GM12878 (cell line): ENCODE measurements around the gene MCEE. TPM values are rescaled to one million over a fixed set of nuclear protein-coding genes. Genes with fewer than 3 reads are reported as not detected.

Source experiments
- ATF3 ChIP-seq: IDR thresholded peaks from 2 replicates; pipeline ENCODE4 v1.6.1; 2011; ENCODE audit warnings: low read depth, mild to moderate bottlenecking, low read length, moderate library complexity, borderline replicate concordance; ENCODE audit errors: extremely low read depth
- ATF7 ChIP-seq: fragments of 450-650 bp; IDR thresholded peaks from 2 replicates; pipeline ENCODE4 v1.6.1; 2016; ENCODE audit warnings: low read depth, mild to moderate bottlenecking
- CBFB ChIP-seq: IDR thresholded peaks from 2 replicates; pipeline ENCODE4 v1.6.1; 2016; ENCODE audit warnings: antibody characterized with exemption, low read depth
- CEBPZ ChIP-seq: fragments of 150-350 bp; IDR thresholded peaks from 2 replicates; pipeline ENCODE4 v1.6.1; 2016; ENCODE audit warnings: low read depth, low read length
- CTCF ChIP-seq, 3 experiments: IDR thresholded peaks in 2 of 3; conservative IDR thresholded peaks in 1 of 3; 2 replicates each; pipeline ENCODE4 v1.5.1; 2011; ENCODE audit warnings: low read depth in 3 of 3, low read length in 3 of 3, mild to moderate bottlenecking in 3 of 3, control low read depth in 2 of 3, moderate library complexity in 2 of 3, inconsistent platforms in 1 of 3, mixed read lengths in 1 of 3; ENCODE audit not compliant: control insufficient read depth in 2 of 3, insufficient read depth in 1 of 3; ENCODE audit errors: extremely low read depth in 1 of 3
- ETV6 ChIP-seq, 2 experiments: fragments of 450-650 bp in 1 of 2; IDR thresholded peaks in 1 of 2; conservative IDR thresholded peaks in 1 of 2; 2 replicates each; pipeline ENCODE4 v1.6.1; 2014; ENCODE audit warnings: antibody characterized with exemption in 1 of 2, borderline replicate concordance in 1 of 2, low read depth in 1 of 2, mild to moderate bottlenecking in 1 of 2, moderate library complexity in 1 of 2
- FOXM1 ChIP-seq: IDR thresholded peaks from 2 replicates; pipeline ENCODE4 v1.6.1; 2012; ENCODE audit warnings: low read depth, mild to moderate bottlenecking, inconsistent platforms, low read length, moderate library complexity
- HDGF ChIP-seq: fragments of 450-650 bp; IDR thresholded peaks from 2 replicates; pipeline ENCODE4 v1.6.1; 2016; ENCODE audit warnings: antibody characterized with exemption
- IRF5 ChIP-seq: fragments of 450-650 bp; IDR thresholded peaks from 2 replicates; pipeline ENCODE4 v1.6.1; 2017; ENCODE audit warnings: borderline replicate concordance
- KDM1A ChIP-seq: fragments of 200-600 bp; sonication (generic); IDR thresholded peaks from 2 replicates; pipeline ENCODE4 v1.6.1; 2016; ENCODE audit warnings: borderline replicate concordance
- MTA3 ChIP-seq: IDR thresholded peaks from 2 replicates; pipeline ENCODE4 v1.6.1; 2012; ENCODE audit warnings: low read length, inconsistent platforms, borderline replicate concordance
- NFIC ChIP-seq: IDR thresholded peaks from 2 replicates; pipeline ENCODE4 v1.6.1; 2012; ENCODE audit warnings: low read depth, mild to moderate bottlenecking, inconsistent platforms, low read length, moderate library complexity
- NFYA ChIP-seq: IDR thresholded peaks from 2 replicates; pipeline ENCODE4 v1.6.1; 2011; ENCODE audit warnings: low read depth, mild to moderate bottlenecking, low read length, improper control_type of control experiment, borderline replicate concordance
- POU2F2 ChIP-seq: IDR thresholded peaks from 3 replicates; pipeline ENCODE4 v1.6.1; 2011; ENCODE audit warnings: low read depth, mild to moderate bottlenecking, low read length, borderline replicate concordance
- RB1 ChIP-seq: fragments of 450-650 bp; formaldehyde crosslinking; IDR thresholded peaks from 2 replicates; pipeline ENCODE4 v1.6.1; 2017; ENCODE audit warnings: mild to moderate bottlenecking, borderline replicate concordance
- RELB ChIP-seq: fragments of 450-650 bp; IDR thresholded peaks from 2 replicates; pipeline ENCODE4 v1.6.1; 2017; ENCODE audit warnings: low read depth, mild to moderate bottlenecking, moderate library complexity
- RFX5 ChIP-seq: IDR thresholded peaks from 2 replicates; pipeline ENCODE4 v1.6.1; 2011; ENCODE audit warnings: low read depth, low read length, improper control_type of control experiment
- TCF7 ChIP-seq: IDR thresholded peaks from 2 replicates; pipeline ENCODE4 v1.6.1; 2014; ENCODE audit warnings: antibody characterized with exemption, borderline replicate concordance
- YY1 ChIP-seq: IDR thresholded peaks from 2 replicates; pipeline ENCODE4 v1.6.1; 2011; ENCODE audit warnings: low read depth, mild to moderate bottlenecking, low read length
- polyA plus RNA-seq, 11 experiments: library from polyadenylated mRNA; depleted of rRNA in 4 of 11; unstranded in 6 of 11; stranded (reverse) in 5 of 11; fragments of >200 nt; fragmentation: Nextera tagmentation in 4 of 11; fragmentation: Illumina TruSeq in 1 of 11; extraction: Ambion mirVana in 4 of 11; extraction: Trizol in 1 of 11; gene quantifications; 1 replicate in 1 of 11; 2 replicates in 10 of 11; pipeline versions ENCODE4 v1.2.1 to v1.2.3, GENCODE V29; 2011 to 2016; ENCODE audit warnings: inconsistent platforms in 2 of 11, missing spikeins in 2 of 11, low read depth in 1 of 11
- total RNA-seq, 4 experiments: library from RNA; depleted of rRNA in 3 of 4; stranded (reverse); fragments of >200 nt in 3 of 4; fragmentation: Illumina TruSeq in 1 of 4; extraction: Trizol in 1 of 4; gene quantifications; 2 replicates each; pipeline versions ENCODE4 v1.2.1 to v1.2.3, GENCODE V29; 2013 to 2021

Gene MCEE
- total and polyA plus RNA-seq, 10 of the 15 experiments (the other 5 are each of a cell fraction or from before 2014, with no cell fraction given): 17.3 to 63.4 (median 20.9) TPM

GRCh38 chr2:71082402-71083252 is 47.4 kb downstream of the MCEE start (continued):
- TF ChIP-seq CTCF (IDR thresholded peaks at IDR 0.05 in 2 of 3, conservative IDR thresholded peaks at IDR 0.05 in 1 of 3; ENCODE audit: control insufficient read depth in 2 of 3, extremely low read depth in 1 of 3, insufficient read depth in 1 of 3, low read depth in 3 of 3, low read length in 3 of 3) (no peak), MTA3 (no peak; the same call in none of the 2 replicates), NFIC (peak; percentile 79), HDGF (no peak), YY1 (no peak), POU2F2 (peak; percentile 52; the same call in 1 of the 3 replicates), CEBPZ (no peak), IRF5 (0 out of 2 replicates have a peak, but pooled peaks have one; percentile 45), RFX5 (no peak), KDM1A (no peak), NFYA (no peak), ETV6 (conservative IDR thresholded peaks at IDR 0.05 in 1 of 2, IDR thresholded peaks at IDR 0.05 in 1 of 2; ENCODE audit: borderline replicate concordance in 1 of 2, low read depth in 1 of 2) (no peak), RELB (no peak; the same call in 1 of the 2 replicates), TCF7 (0 out of 2 replicates have a peak, but pooled peaks have one; percentile 17), ATF7 (peak; percentile 54; the same call in 1 of the 2 replicates), CBFB (peak; percentile 96), FOXM1 (no peak), ATF3 (no peak), RB1 (no peak)
